ENCODE results near the gene ROBO1. TPM values are rescaled to one million over a fixed set of nuclear protein-coding genes. Genes with fewer than 3 reads are reported as not detected.

ROBO1 gene
- total and polyA plus RNA-seq, 2 of the 8 experiments (the other 6 are each of a cell fraction or from before 2014, with no cell fraction given), result 51.4 to 91.0 TPM

GRCh38 chr3:78873641-78874040, 894.2 kb downstream of the ROBO1 start:
- H3K36me3 ChIP-seq (ENCODE audit: control insufficient read depth in 2 of 4, insufficient read depth in 4 of 4, low read length in 3 of 4), result no peaks in the 10 kb centered on the region
- H4K91ac ChIP-seq (replicated peaks; ENCODE audit: insufficient read length, low read length), result no peak overlapping the region
- no peak overlapping the region for H3K14ac ChIP-seq (ENCODE audit: insufficient read length)
- H3K9me3 ChIP-seq (ENCODE audit: insufficient read depth in 2 of 2, low read depth in 1 of 2, low read length in 1 of 2), result no peaks in the 10 kb centered on the region
- no peak for DNase-seq (ENCODE audit: low read depth in 1 of 2, low spot score in 2 of 2)
- POLR2A ChIA-PET (ENCODE audit: partially characterized antibody), result no interaction called here
- H3K18ac ChIP-seq (ENCODE audit: extremely low read depth, low read length), result no peak overlapping the region
- no peak for FAIRE-seq
- H4K20me1 ChIP-seq (replicated peaks in 1 of 2; ENCODE audit: control insufficient read depth in 1 of 2, insufficient read depth in 2 of 2, low read length in 2 of 2), result no peaks in the 10 kb centered on the region
- H3K79me2 ChIP-seq (ENCODE audit: control insufficient read depth in 1 of 2, insufficient read depth in 2 of 2, low read length in 2 of 2), result peaks cover 0 to 45% of the 10 kb centered on the region in 2 experiments; a peak in 2 of 4 replicates
- H2BK15ac ChIP-seq (ENCODE audit: low read length), result no peak overlapping the region
- no peak overlapping the region for H2AK5ac ChIP-seq (ENCODE audit: low read depth, low read length)
- H3K4me3 ChIP-seq (ENCODE audit: extremely low read depth in 1 of 4, insufficient read depth in 2 of 4, low read depth in 3 of 4, low read length in 4 of 4), result no peak overlapping the region
- TF ChIP-seq ATF3 (IDR thresholded peaks at IDR 0.05; ENCODE audit: insufficient read depth, low read depth, low read length) (no peak), BACH1 (IDR thresholded peaks at IDR 0.05; ENCODE audit: low read length) (no peak), JUN (IDR thresholded peaks at IDR 0.05; ENCODE audit: low read depth, low read length) (no peak), SIX5 (IDR thresholded peaks at IDR 0.05; ENCODE audit: low read depth, low read length) (no peak), CTCF (IDR thresholded peaks at IDR 0.05; ENCODE audit: control extremely low read depth in 1 of 3, insufficient read depth in 1 of 3, low read depth in 1 of 3, low read length in 3 of 3) (no peak), MAFK (IDR thresholded peaks at IDR 0.05; ENCODE audit: low read depth, low read length) (no peak), HDAC6 (IDR thresholded peaks at IDR 0.05; ENCODE audit: low read depth, low read length) (no peak), USF2 (IDR thresholded peaks at IDR 0.05; ENCODE audit: low read length) (no peak), RXRA (IDR thresholded peaks at IDR 0.05; ENCODE audit: insufficient read depth, low read depth, low read length) (no peak)
- H2BK5ac ChIP-seq (ENCODE audit: low read depth, low read length), result no peak overlapping the region
- H3K27ac ChIP-seq (ENCODE audit: low read depth, low read length), result no peak overlapping the region
- no peaks in the 10 kb centered on the region for H3K79me1 ChIP-seq (ENCODE audit: low read depth, low read length)
- no peak overlapping the region for H3K4me2 ChIP-seq (ENCODE audit: insufficient read depth in 1 of 2, low read depth in 2 of 2, low read length in 2 of 2)
- H3K27me3 ChIP-seq (replicated peaks in 1 of 4; ENCODE audit: control insufficient read depth in 3 of 4, extremely low read depth in 1 of 4, insufficient read depth in 3 of 4, low read length in 3 of 4), result peaks cover 0 to 1% (median 0%) of the 10 kb centered on the region in 4 experiments; a peak in 1 of 7 replicates
- H2BK20ac ChIP-seq (ENCODE audit: low read length), result no peak overlapping the region
- H3K23ac ChIP-seq (ENCODE audit: insufficient read length), result no peak overlapping the region
- H4K8ac ChIP-seq (ENCODE audit: extremely low read depth, insufficient read depth, low read length), result no peak overlapping the region
- H2BK12ac ChIP-seq (ENCODE audit: low read depth, low read length), result no peak overlapping the region
- H2AFZ ChIP-seq (ENCODE audit: low read length), result no peak overlapping the region
- H2BK120ac ChIP-seq (replicated peaks; ENCODE audit: low read depth, low read length), result no peak overlapping the region
- H3K56ac ChIP-seq (replicated peaks; ENCODE audit: insufficient read length, low read depth, low read length), result no peak overlapping the region
- 89% methylated on average over 2 of the region's 2 CpGs; no CpG with 5 or more reads in 1 of the 2 experiments for WGBS, 2 experiments (ENCODE audit: extremely low coverage in 1 of 2, insufficient coverage in 1 of 2, insufficient read length in 1 of 2, insufficient replicate concordance in 2 of 2, low coverage in 1 of 2, low lambda C conversion rate in 2 of 2, missing lambda C conversion rate in 1 of 2)
- no peaks in the 10 kb centered on the region for H3K23me2 ChIP-seq (ENCODE audit: low read depth, low read length)
- no peak overlapping the region for H4K5ac ChIP-seq (ENCODE audit: insufficient read length, low read depth, low read length)
- H3K4me1 ChIP-seq (replicated peaks in 1 of 4; ENCODE audit: control insufficient read depth in 3 of 4, insufficient read depth in 4 of 4, low read length in 3 of 4), result peaks cover 0 to 21% (median 8%) of the 10 kb centered on the region in 4 experiments; a peak in 6 of 7 replicates
- no peak overlapping the region for H3K4ac ChIP-seq (replicated peaks; ENCODE audit: insufficient read length, low read depth, low read length)
- CTCF ChIA-PET (ENCODE audit: partially characterized antibody), result no interaction called here
- H3K9ac ChIP-seq (replicated peaks in 1 of 4; ENCODE audit: extremely low read depth in 1 of 4, low read depth in 3 of 4, low read length in 3 of 4), result no peak overlapping the region
